CD14-positive monocyte (primary cell): Measurements from ENCODE around the gene DESI1. TPM values are rescaled to one million over a fixed set of nuclear protein-coding genes. Genes with fewer than 3 reads are reported as not detected.

Source experiments
- DNase-seq, 3 donors: peaks; one replicate each; pipeline ENCODE4 v3.0.0-alpha.2; 2011 to 2022
- H2AFZ ChIP-seq: 2 replicates; pipeline ENCODE4 v1.6.0; 2012; ENCODE audit warnings: mild to moderate bottlenecking, low read depth, low read length, inconsistent platforms; ENCODE audit not compliant: insufficient read depth, poor library complexity, severe bottlenecking
- H3K27ac ChIP-seq, 2 donors: 1 replicate in 1 of 2; 2 replicates in 1 of 2; pipeline ENCODE4 v1.5.1; 2012 to 2013; ENCODE audit warnings: low read length in 2 of 2, control low read depth in 1 of 2, inconsistent platforms in 1 of 2, low read depth in 1 of 2, mild to moderate bottlenecking in 1 of 2
- H3K27me3 ChIP-seq, 2 donors: one replicate each; pipeline versions ENCODE4 v1.6.0 to v1.6.1; 2011 to 2013; ENCODE audit warnings: low read length in 2 of 2; ENCODE audit not compliant: control insufficient read depth in 2 of 2, insufficient read depth in 2 of 2
- H3K36me3 ChIP-seq, 2 donors: replicated peaks in 1 of 2; 1 replicate in 1 of 2; 2 replicates in 1 of 2; pipeline versions ENCODE4 v1.5.1 to v1.6.1; 2012 to 2013; ENCODE audit warnings: low read length in 2 of 2, control low read depth in 1 of 2, inconsistent platforms in 1 of 2, mild to moderate bottlenecking in 1 of 2; ENCODE audit not compliant: insufficient read depth in 2 of 2, control insufficient read depth in 1 of 2
- H3K4me1 ChIP-seq, 2 donors: 1 replicate in 1 of 2; 2 replicates in 1 of 2; pipeline versions ENCODE4 v1.5.1 to v1.6.1; 2012 to 2013; ENCODE audit warnings: low read length in 2 of 2, control low read depth in 1 of 2, inconsistent platforms in 1 of 2, mild to moderate bottlenecking in 1 of 2, moderate library complexity in 1 of 2; ENCODE audit not compliant: insufficient read depth in 2 of 2, control insufficient read depth in 1 of 2
- H3K4me2 ChIP-seq: replicated peaks from 2 replicates; pipeline ENCODE3; 2012; ENCODE audit warnings: low read length, moderate library complexity, mild to moderate bottlenecking; ENCODE audit not compliant: poor library complexity, severe bottlenecking; ENCODE audit errors: extremely low read depth
- H3K4me3 ChIP-seq, 3 experiments: fragments of 200-600 bp in 1 of 3; sonication (generic) in 1 of 3; replicated peaks in 1 of 3; 1 replicate in 2 of 3; 2 replicates in 1 of 3; pipeline ENCODE4 v1.5.1; 2011 to 2013; ENCODE audit warnings: low read length in 3 of 3, mild to moderate bottlenecking in 3 of 3, control low read depth in 2 of 3, low read depth in 2 of 3, inconsistent platforms in 1 of 3, moderate library complexity in 1 of 3
- H3K79me2 ChIP-seq: 2 replicates; pipeline ENCODE4 v1.6.0; 2012; ENCODE audit warnings: mild to moderate bottlenecking, control low read depth, inconsistent platforms, low read length, moderate library complexity; ENCODE audit not compliant: insufficient read depth
- H3K9ac ChIP-seq: 2 replicates; pipeline ENCODE4 v1.6.0; 2017; ENCODE audit warnings: low read length, mild to moderate bottlenecking; ENCODE audit not compliant: insufficient read depth, poor library complexity, severe bottlenecking
- H3K9me3 ChIP-seq, 2 donors: replicated peaks in 1 of 2; 1 replicate in 1 of 2; 2 replicates in 1 of 2; pipeline versions ENCODE4 v1.5.1 to v1.6.1; 2012 to 2013; ENCODE audit warnings: low read length in 2 of 2, control low read depth in 1 of 2; ENCODE audit not compliant: control insufficient read depth in 1 of 2, insufficient read depth in 1 of 2
- H4K20me1 ChIP-seq: 2 replicates; pipeline ENCODE4 v1.6.0; 2012; ENCODE audit warnings: mild to moderate bottlenecking, low read length, control low read depth, moderate library complexity; ENCODE audit not compliant: insufficient read depth
- H3K27ac Mint-ChIP-seq, 7 donors: one replicate each; pipeline ENCODE4 v1.8.0; 2020; ENCODE audit warnings: mild to moderate bottlenecking in 7 of 7, mixed read lengths in 7 of 7, moderate library complexity in 6 of 7, inconsistent platforms in 2 of 7
- H3K27me3 Mint-ChIP-seq, 3 donors: one replicate each; pipeline ENCODE4 v1.8.0; 2021 to 2022; ENCODE audit warnings: low read depth in 3 of 3, mild to moderate bottlenecking in 3 of 3, mixed read lengths in 3 of 3, moderate library complexity in 3 of 3, inconsistent platforms in 1 of 3
- H3K36me3 Mint-ChIP-seq, 2 donors: one replicate each; pipeline ENCODE4 v1.8.0; 2020; ENCODE audit warnings: mixed read lengths in 2 of 2, inconsistent platforms in 1 of 2, mild to moderate bottlenecking in 1 of 2
- H3K4me1 Mint-ChIP-seq: one replicate; pipeline ENCODE4 v1.8.0; 2020; ENCODE audit warnings: mild to moderate bottlenecking, mixed read lengths
- H3K4me3 Mint-ChIP-seq, 2 donors: one replicate each; pipeline ENCODE4 v1.8.0; 2020; ENCODE audit warnings: mild to moderate bottlenecking in 2 of 2, mixed read lengths in 2 of 2, moderate library complexity in 1 of 2
- H3K9me3 Mint-ChIP-seq, 7 donors: one replicate each; pipeline ENCODE4 v1.8.0; 2020 to 2022; ENCODE audit warnings: mixed read lengths in 7 of 7, mild to moderate bottlenecking in 6 of 7, moderate library complexity in 6 of 7, inconsistent platforms in 2 of 7
- WGBS: methylation state at CpG from one replicate; pipeline ENCODE4 v1.1.5; 2013; ENCODE audit warnings: missing lambda C conversion rate; ENCODE audit not compliant: insufficient coverage; 5-methylcytosine and 5-hydroxymethylcytosine counted together
- intact Hi-C, 2 donors: fragments of 100-400 bp; cut with micrococcal nuclease; formaldehyde crosslinking; loops; one replicate each; pipeline versions ENCODE4 v1.15.0 to v1.15.1; 2023
- polyA plus RNA-seq, 3 donors: library from polyadenylated mRNA; depleted of rRNA in 1 of 3; unstranded in 2 of 3; stranded (reverse) in 1 of 3; fragments of 300-500 nt in 2 of 3; fragments of >200 nt in 1 of 3; fragmentation: Illumina TruSeq in 2 of 3; gene quantifications; 1 replicate in 2 of 3; 2 replicates in 1 of 3; pipeline ENCODE4 v1.2.3, GENCODE V29; 2012 to 2021
- TF ChIP-seq, protein P1 (sequence below): fragments of 200-600 bp; IDR thresholded peaks from one replicate; pipeline ENCODE4 v1.8.0; 2022; ENCODE audit warnings: antibody characterized with exemption, mild to moderate bottlenecking

DESI1 gene
- polyA plus RNA-seq, 3 donors: 15.8 to 33.7 (median 31.5) TPM

- Mint-ChIP-seq H3K27ac (no peak overlapping the region), H3K4me3 (no peak overlapping the region), H3K27me3 (peaks cover 7 to 17% (median 14%) of the 10 kb centered on the region in 3 donors), H3K36me3 (no peaks in the 10 kb centered on the region), H3K9me3 (no peaks in the 10 kb centered on the region), H3K4me1 (no peaks in the 10 kb centered on the region)
- Histone ChIP-seq H3K27ac (no peak overlapping the region), H3K9ac (no peak overlapping the region), H3K79me2 (no peaks in the 10 kb centered on the region), H3K9me3 (no peaks in the 10 kb centered on the region), H3K27me3 (no peaks in the 10 kb centered on the region), H3K4me3 (no peak overlapping the region), H3K36me3 (no peaks in the 10 kb centered on the region), H4K20me1 (no peaks in the 10 kb centered on the region), H2AFZ (no peak overlapping the region), H3K4me1 (no peaks in the 10 kb centered on the region), H3K4me2 (no peak overlapping the region)
- DNase-seq: no peak
- TF ChIP-seq, protein P1, sequence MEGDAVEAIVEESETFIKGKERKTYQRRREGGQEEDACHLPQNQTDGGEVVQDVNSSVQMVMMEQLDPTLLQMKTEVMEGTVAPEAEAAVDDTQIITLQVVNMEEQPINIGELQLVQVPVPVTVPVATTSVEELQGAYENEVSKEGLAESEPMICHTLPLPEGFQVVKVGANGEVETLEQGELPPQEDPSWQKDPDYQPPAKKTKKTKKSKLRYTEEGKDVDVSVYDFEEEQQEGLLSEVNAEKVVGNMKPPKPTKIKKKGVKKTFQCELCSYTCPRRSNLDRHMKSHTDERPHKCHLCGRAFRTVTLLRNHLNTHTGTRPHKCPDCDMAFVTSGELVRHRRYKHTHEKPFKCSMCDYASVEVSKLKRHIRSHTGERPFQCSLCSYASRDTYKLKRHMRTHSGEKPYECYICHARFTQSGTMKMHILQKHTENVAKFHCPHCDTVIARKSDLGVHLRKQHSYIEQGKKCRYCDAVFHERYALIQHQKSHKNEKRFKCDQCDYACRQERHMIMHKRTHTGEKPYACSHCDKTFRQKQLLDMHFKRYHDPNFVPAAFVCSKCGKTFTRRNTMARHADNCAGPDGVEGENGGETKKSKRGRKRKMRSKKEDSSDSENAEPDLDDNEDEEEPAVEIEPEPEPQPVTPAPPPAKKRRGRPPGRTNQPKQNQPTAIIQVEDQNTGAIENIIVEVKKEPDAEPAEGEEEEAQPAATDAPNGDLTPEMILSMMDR: no peak
- 85% methylated on average over 4 of the region's 7 CpGs for WGBS
- intact Hi-C loops: no loop called here
Observed at GRCh38 chr22:41568811-41569210, 52.0 kb downstream of the DESI1 start.

DNA sequence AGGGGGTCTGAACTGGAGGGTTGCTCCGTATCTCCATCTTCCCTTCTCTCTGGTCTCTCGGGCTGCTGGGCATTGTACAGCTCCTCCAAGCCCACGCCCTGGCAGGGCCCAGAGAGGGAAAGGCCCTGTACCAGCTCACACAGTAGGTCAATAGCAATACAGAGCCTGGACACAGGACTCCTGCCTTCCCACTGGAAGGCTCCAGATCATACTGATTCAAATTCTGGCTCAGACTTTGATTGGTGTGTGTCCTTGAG, 53.4 kb downstream of the DESI1 start:
- no peak overlapping the region for H3K27ac ChIP-seq
- no peaks in the 10 kb centered on the region for H3K4me1 ChIP-seq
- H3K27me3 Mint-ChIP-seq: peaks cover 4 to 24% (median 22%) of the 10 kb centered on the region in 3 donors
- WGBS: 94% methylated on average over 2 of the region's 3 CpGs
- no peaks in the 10 kb centered on the region for H3K4me1 Mint-ChIP-seq
- no peaks in the 10 kb centered on the region for H3K9me3 ChIP-seq
- H3K9me3 Mint-ChIP-seq: no peaks in the 10 kb centered on the region
- no peaks in the 10 kb centered on the region for H4K20me1 ChIP-seq
- H2AFZ ChIP-seq: no peak overlapping the region
- H3K4me3 Mint-ChIP-seq: no peak overlapping the region
- H3K4me2 ChIP-seq: no peak overlapping the region
- TF ChIP-seq, protein P1: no peak
- DNase-seq: no peak
- no peak overlapping the region for H3K27ac Mint-ChIP-seq
- H3K79me2 ChIP-seq: no peaks in the 10 kb centered on the region
- intact Hi-C loops: no loop called here
- H3K27me3 ChIP-seq: no peaks in the 10 kb centered on the region
- H3K36me3 Mint-ChIP-seq: no peaks in the 10 kb centered on the region
- H3K36me3 ChIP-seq: no peaks in the 10 kb centered on the region
- H3K4me3 ChIP-seq: no peak overlapping the region
- no peak overlapping the region for H3K9ac ChIP-seq
